Thyroid gland (tissue), 4 donors: ENCODE measurements around the gene SRSF2.

ENCODE experiments used
- CTCF ChIP-seq, 6 experiments: fragments of 200-600 bp in 3 of 6; fragments of 450-650 bp in 3 of 6; sonication (generic) in 3 of 6; IDR thresholded peaks; one replicate each; pipeline ENCODE4 v1.5.1; 2016 to 2019; ENCODE audit warnings: antibody characterized with exemption in 6 of 6, mild to moderate bottlenecking in 2 of 6, inconsistent platforms in 1 of 6, moderate library complexity in 1 of 6
- POLR2A ChIP-seq, 2 donors: fragments of 450-650 bp; IDR thresholded peaks; one replicate each; pipeline ENCODE4 v1.6.1; 2017; ENCODE audit warnings: antibody characterized with exemption in 2 of 2, mild to moderate bottlenecking in 2 of 2, moderate library complexity in 1 of 2

GRCh38 chr17:76735006-76735405 lies 2.1 kb downstream of the SRSF2 start:
- TF ChIP-seq CTCF (IDR thresholded peaks at IDR 0.05) (no peak), POLR2A (IDR thresholded peaks at IDR 0.05) (no peak)
